Neuronal stem cell (in vitro differentiated cells): ENCODE data around the gene SHISAL1.

ENCODE experiments used
- DNase-seq: peaks from one replicate; pipeline ENCODE4 v3.0.0-alpha.2; 2013; ENCODE audit warnings: low spot score
- H2AFZ ChIP-seq: one replicate; pipeline ENCODE4 v1.6.1; 2013; ENCODE audit warnings: mild to moderate bottlenecking, low read length, inconsistent platforms
- H2AK5ac ChIP-seq: 2 replicates; pipeline ENCODE4 v1.6.1; 2013; ENCODE audit warnings: low read depth, mild to moderate bottlenecking, inconsistent platforms, low read length, moderate library complexity, mixed read lengths
- H2BK120ac ChIP-seq: 2 replicates; pipeline ENCODE4 v1.6.1; 2013; ENCODE audit warnings: low read depth, mild to moderate bottlenecking, inconsistent platforms, low read length, moderate library complexity, mixed read lengths
- H2BK12ac ChIP-seq: one replicate; pipeline ENCODE4 v1.6.1; 2013; ENCODE audit warnings: low read length, inconsistent platforms
- H2BK15ac ChIP-seq: 2 replicates; pipeline ENCODE4 v1.6.1; 2013; ENCODE audit warnings: mild to moderate bottlenecking, low read length, inconsistent platforms, mixed read lengths
- H2BK5ac ChIP-seq: one replicate; pipeline ENCODE4 v1.6.1; 2013; ENCODE audit warnings: inconsistent platforms, mild to moderate bottlenecking, low read length, moderate library complexity
- H3K14ac ChIP-seq: one replicate; pipeline ENCODE4 v1.6.1; 2013; ENCODE audit warnings: low read length, inconsistent platforms
- H3K18ac ChIP-seq: 2 replicates; pipeline ENCODE4 v1.6.1; 2013; ENCODE audit warnings: low read length, inconsistent platforms
- H3K23ac ChIP-seq: 2 replicates; pipeline ENCODE4 v1.6.1; 2013; ENCODE audit warnings: low read depth, mild to moderate bottlenecking, mixed read lengths, low read length, inconsistent platforms; ENCODE audit not compliant: poor library complexity
- H3K27ac ChIP-seq: replicated peaks from 3 replicates; pipeline ENCODE4 v1.5.1; 2013; ENCODE audit warnings: low read length, inconsistent platforms
- H3K27me3 ChIP-seq, 3 experiments: 2 replicates each; pipeline ENCODE4 v1.6.1; 2013; ENCODE audit warnings: low read length in 3 of 3, mild to moderate bottlenecking in 2 of 3, inconsistent platforms in 1 of 3, low read depth in 1 of 3, mixed read lengths in 1 of 3, moderate library complexity in 1 of 3; ENCODE audit not compliant: control insufficient read depth in 3 of 3, insufficient read depth in 3 of 3
- H3K36me3 ChIP-seq, 2 donors: replicated peaks in 1 of 2; 2 replicates each; pipeline ENCODE4 v1.6.1; 2013; ENCODE audit warnings: low read length in 2 of 2; ENCODE audit not compliant: control insufficient read depth in 2 of 2, insufficient read depth in 2 of 2
- H3K4ac ChIP-seq: 2 replicates; pipeline ENCODE4 v1.6.1; 2013; ENCODE audit warnings: inconsistent platforms, mild to moderate bottlenecking, low read length, moderate library complexity
- H3K4me1 ChIP-seq, 2 donors: 1 replicate in 1 of 2; 2 replicates in 1 of 2; pipeline ENCODE4 v1.6.1; 2013; ENCODE audit warnings: low read length in 2 of 2, low read depth in 1 of 2; ENCODE audit not compliant: control insufficient read depth in 2 of 2, insufficient read depth in 1 of 2
- H3K4me2 ChIP-seq: one replicate; pipeline ENCODE4 v1.6.1; 2013; ENCODE audit warnings: mild to moderate bottlenecking, low read length, inconsistent platforms; ENCODE audit not compliant: insufficient read depth, poor library complexity, severe bottlenecking
- H3K4me3 ChIP-seq, 2 donors: 2 replicates each; pipeline ENCODE4 v1.5.1; 2013; ENCODE audit warnings: low read length in 2 of 2, mild to moderate bottlenecking in 2 of 2, inconsistent platforms in 1 of 2, moderate library complexity in 1 of 2
- H3K79me1 ChIP-seq: one replicate; pipeline ENCODE4 v1.6.1; 2013; ENCODE audit warnings: low read depth, mild to moderate bottlenecking, inconsistent platforms, low read length, moderate library complexity
- H3K9ac ChIP-seq: one replicate; pipeline ENCODE4 v1.6.1; 2013; ENCODE audit warnings: mild to moderate bottlenecking, low read depth, low read length, inconsistent platforms; ENCODE audit not compliant: poor library complexity
- H3K9me3 ChIP-seq, 2 donors: replicated peaks in 1 of 2; 2 replicates each; pipeline versions ENCODE3 to v1.6.1; 2013; ENCODE audit warnings: low read length in 2 of 2, mild to moderate bottlenecking in 2 of 2, inconsistent platforms in 1 of 2, low read depth in 1 of 2, mixed read lengths in 1 of 2, moderate library complexity in 1 of 2; ENCODE audit not compliant: control insufficient read depth in 2 of 2, insufficient read depth in 1 of 2
- H4K8ac ChIP-seq: one replicate; pipeline ENCODE4 v1.6.1; 2013; ENCODE audit warnings: low read depth, mild to moderate bottlenecking, inconsistent platforms, low read length, moderate library complexity
- H4K91ac ChIP-seq: one replicate; pipeline ENCODE4 v1.6.1; 2013; ENCODE audit warnings: low read length, low read depth, mild to moderate bottlenecking, inconsistent platforms; ENCODE audit not compliant: poor library complexity
- WGBS, 2 donors: extraction: QIAGEN DNeasy Blood & Tissue Kit; methylation state at CpG; one replicate each; pipeline ENCODE4 v1.1.7; 2013; ENCODE audit warnings: missing lambda C conversion rate in 2 of 2, mixed read lengths in 1 of 2; ENCODE audit not compliant: insufficient read length in 2 of 2, insufficient replicate concordance in 1 of 2; ENCODE audit errors: extremely low coverage in 2 of 2; 5-methylcytosine and 5-hydroxymethylcytosine counted together

SHISAL1 gene

DNA sequence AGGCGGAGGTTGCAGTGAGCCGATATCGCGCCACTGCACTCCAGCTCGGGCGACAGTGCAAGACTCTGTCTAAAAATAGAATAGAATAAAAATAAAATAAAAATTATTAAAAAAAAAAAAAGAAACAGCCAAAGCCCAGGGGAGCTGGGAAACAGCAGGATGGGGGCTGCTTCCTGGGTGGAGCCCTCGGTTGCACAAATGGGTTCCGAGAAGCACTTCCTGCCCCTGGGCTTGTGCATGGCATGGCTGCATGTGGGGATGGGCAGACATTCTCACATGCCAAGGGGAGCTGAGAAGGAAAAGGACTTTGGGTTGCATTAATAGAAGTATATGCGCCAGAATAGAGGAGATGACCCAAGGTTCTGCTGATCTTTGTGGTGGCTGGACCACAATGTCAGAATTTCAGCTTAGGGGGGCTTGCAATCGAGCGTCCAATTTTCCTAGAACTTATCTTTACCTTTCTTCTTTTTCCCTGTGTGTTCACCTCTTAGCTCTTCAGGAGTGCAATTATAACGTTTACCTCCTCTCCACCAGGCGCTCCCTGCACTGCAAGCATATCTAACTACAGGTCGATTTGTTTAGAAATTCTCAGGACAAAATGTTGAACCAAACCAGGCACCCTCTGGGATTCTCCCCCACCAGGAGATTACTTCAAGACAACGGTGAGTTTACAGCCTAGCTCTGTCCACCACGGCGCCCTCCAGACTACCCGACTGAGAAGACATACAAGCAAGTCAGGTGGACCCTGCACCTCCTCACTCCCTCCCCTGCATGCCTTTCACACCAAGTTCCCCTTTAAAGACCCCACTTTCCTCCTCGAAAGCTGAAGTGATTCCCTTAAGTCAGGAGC is 53.2 kb downstream of the SHISAL1 start:
- H3K14ac ChIP-seq, result no peak overlapping the region
- no peaks in the 10 kb centered on the region for H3K9me3 ChIP-seq
- no peak overlapping the region for H2BK15ac ChIP-seq
- H3K23ac ChIP-seq, result no peak overlapping the region
- H2BK120ac ChIP-seq, result no peak overlapping the region
- no peak overlapping the region for H3K9ac ChIP-seq
- H2AFZ ChIP-seq, result no peak overlapping the region
- no peak overlapping the region for H3K27ac ChIP-seq
- H2BK12ac ChIP-seq, result no peak overlapping the region
- peak overlapping the region; percentile 48 for H2AK5ac ChIP-seq
- H3K4me3 ChIP-seq, result no peak overlapping the region
- no peak overlapping the region for H2BK5ac ChIP-seq
- no peaks in the 10 kb centered on the region for H3K36me3 ChIP-seq
- no peak overlapping the region for H3K4ac ChIP-seq
- H3K27me3 ChIP-seq, result peaks cover 0 to 10% (median 0%) of the 10 kb centered on the region in 3 experiments
- H3K4me2 ChIP-seq, result no peak overlapping the region
- H4K91ac ChIP-seq, result no peak overlapping the region
- no peaks in the 10 kb centered on the region for H3K79me1 ChIP-seq
- no CpG with 5 or more reads among the region's 19 CpGs for WGBS, 2 donors
- no peak for DNase-seq
- H4K8ac ChIP-seq, result no peak overlapping the region
- H3K18ac ChIP-seq, result no peak overlapping the region
- H3K4me1 ChIP-seq, result peaks cover 10 to 13% of the 10 kb centered on the region in 2 donors

DNA sequence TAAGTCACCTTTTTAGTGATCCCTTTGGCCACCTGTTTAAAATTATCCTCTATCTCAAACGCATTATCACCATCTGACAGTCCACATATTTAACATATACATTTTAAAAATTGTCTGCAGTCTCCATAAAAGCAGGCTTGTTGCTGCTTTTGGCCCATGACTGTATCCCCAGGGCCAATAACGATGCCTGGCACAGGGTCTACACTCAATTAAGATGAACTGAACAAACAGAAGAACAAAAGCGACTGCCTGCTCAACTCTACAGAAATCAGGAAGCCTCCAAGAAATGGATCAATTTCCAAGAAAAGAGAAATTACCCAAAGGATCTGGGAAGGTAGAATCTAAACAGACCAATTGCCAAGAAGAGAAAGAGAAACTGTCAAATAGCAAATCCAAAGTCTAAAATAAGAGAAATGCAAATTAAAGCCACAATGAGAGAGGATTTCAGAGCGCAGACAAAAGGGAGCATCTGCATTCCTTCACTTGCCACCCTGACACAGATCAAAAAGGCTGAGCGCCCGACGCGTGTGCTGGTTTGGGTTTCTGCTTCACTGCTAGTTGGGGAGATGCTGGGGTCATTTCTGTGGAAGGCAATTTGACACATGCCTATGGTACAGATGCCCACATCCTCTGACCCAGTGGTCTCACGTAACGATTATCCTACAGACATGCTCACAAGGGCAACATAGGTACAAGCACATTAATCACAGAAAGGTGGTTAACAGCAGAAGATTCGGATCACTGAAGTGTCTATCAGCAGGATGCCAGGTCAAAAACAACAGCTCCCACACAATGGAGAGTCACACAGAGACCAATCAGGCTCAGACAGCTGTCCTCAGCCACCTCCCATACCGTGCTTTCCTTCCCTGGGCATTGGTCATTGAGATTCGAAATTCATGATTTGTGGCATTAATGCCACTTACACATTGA is 55.9 kb downstream of the SHISAL1 start:
- Histone ChIP-seq H3K36me3 (no peaks in the 10 kb centered on the region), H2BK120ac (no peak overlapping the region), H2BK12ac (no peak overlapping the region), H2BK15ac (no peak overlapping the region), H2BK5ac (no peak overlapping the region), H4K8ac (no peak overlapping the region), H3K14ac (no peak overlapping the region), H3K4me1 (peaks cover 8% of the 10 kb centered on the region in 2 donors), H2AFZ (no peak overlapping the region), H3K27me3 (peaks cover 0 to 10% (median 0%) of the 10 kb centered on the region in 3 experiments), H3K79me1 (no peaks in the 10 kb centered on the region), H3K9me3 (no peaks in the 10 kb centered on the region), H3K27ac (no peak overlapping the region), H3K4me2 (no peak overlapping the region), H3K18ac (no peak overlapping the region), H4K91ac (no peak overlapping the region), H3K9ac (no peak overlapping the region), H3K23ac (no peak overlapping the region), H3K4ac (no peak overlapping the region), H3K4me3 (no peak overlapping the region), H2AK5ac (no peak overlapping the region)
- WGBS, 2 donors, result 100% methylated on average over 1 of the region's 13 CpGs; no CpG with 5 or more reads in 1 of the 2 donors
- DNase-seq, result no peak

DNA sequence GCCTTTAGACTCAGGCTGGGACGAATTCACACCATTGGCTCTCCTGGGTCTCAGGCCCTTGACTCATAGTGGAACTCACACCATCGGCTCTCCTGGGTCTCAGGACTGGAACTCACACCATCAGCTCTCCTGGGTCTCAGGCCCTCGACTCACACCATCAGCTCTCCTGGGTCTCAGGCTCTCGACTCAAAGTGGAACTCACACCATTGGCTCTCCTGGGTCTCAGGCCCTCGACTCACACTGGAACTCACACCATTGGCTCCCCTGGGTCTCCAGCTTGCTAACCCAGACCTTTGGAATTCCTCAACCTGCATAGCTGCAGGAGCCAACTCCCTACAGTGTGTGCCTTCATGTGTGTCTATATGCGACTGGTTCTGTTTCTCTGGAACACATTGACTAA is 56.7 kb downstream of the SHISAL1 start:
- H3K4me3 ChIP-seq, result no peak overlapping the region
- H3K4ac ChIP-seq, result no peak overlapping the region
- no peak overlapping the region for H4K8ac ChIP-seq
- peaks cover 8% of the 10 kb centered on the region in 2 donors for H3K4me1 ChIP-seq
- H3K27me3 ChIP-seq, result peaks cover 0 to 10% (median 0%) of the 10 kb centered on the region in 3 experiments
- H2BK15ac ChIP-seq, result peak overlapping the region; percentile 5
- no peaks in the 10 kb centered on the region for H3K79me1 ChIP-seq
- H3K36me3 ChIP-seq, result no peaks in the 10 kb centered on the region
- H3K9ac ChIP-seq, result no peak overlapping the region
- H2AK5ac ChIP-seq, result no peak overlapping the region
- no peak overlapping the region for H3K4me2 ChIP-seq
- no peak overlapping the region for H2BK12ac ChIP-seq
- DNase-seq, result no peak
- H3K27ac ChIP-seq, result no peak overlapping the region
- H3K18ac ChIP-seq, result no peak overlapping the region
- H3K9me3 ChIP-seq, result no peaks in the 10 kb centered on the region
- no peak overlapping the region for H4K91ac ChIP-seq
- no peak overlapping the region for H2BK120ac ChIP-seq
- H3K23ac ChIP-seq, result no peak overlapping the region
- no peak overlapping the region for H3K14ac ChIP-seq
- no CpG with 5 or more reads among the region's 6 CpGs for WGBS, 2 donors
- no peak overlapping the region for H2AFZ ChIP-seq
- no peak overlapping the region for H2BK5ac ChIP-seq

DNA sequence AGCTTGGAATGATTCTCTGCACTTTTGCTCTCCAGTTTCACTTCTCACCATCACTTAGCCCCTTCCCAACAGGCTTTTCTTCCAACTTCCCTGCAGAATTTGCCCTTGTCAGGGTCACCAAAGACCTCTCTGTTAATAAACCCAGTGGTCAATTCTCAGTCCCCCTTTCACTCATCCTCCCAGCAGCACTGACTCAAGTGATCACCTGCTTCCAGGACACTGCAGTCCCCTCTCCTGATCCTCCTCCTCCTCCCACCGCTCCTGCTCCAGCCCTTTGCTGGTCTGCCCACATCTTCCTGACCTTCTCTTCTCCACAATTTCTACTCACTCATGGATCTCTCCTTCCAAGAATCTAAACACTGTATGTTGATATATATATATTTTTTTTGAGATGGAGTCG is 57.9 kb downstream of the SHISAL1 start:
- Histone ChIP-seq H3K9ac (no peak overlapping the region), H2AK5ac (no peak overlapping the region), H3K79me1 (no peaks in the 10 kb centered on the region), H3K4me2 (no peak overlapping the region), H3K9me3 (peaks cover 3 to 7% of the 10 kb centered on the region in 2 donors), H3K4me1 (peaks cover 8% of the 10 kb centered on the region in 2 donors), H2BK5ac (no peak overlapping the region), H3K27me3 (peaks cover 0 to 10% (median 2%) of the 10 kb centered on the region in 3 experiments), H3K23ac (no peak overlapping the region), H3K4ac (no peak overlapping the region), H2BK15ac (no peak overlapping the region), H4K8ac (no peak overlapping the region), H3K36me3 (no peaks in the 10 kb centered on the region), H2BK12ac (no peak overlapping the region), H3K4me3 (no peak overlapping the region), H3K27ac (no peak overlapping the region), H2AFZ (no peak overlapping the region), H4K91ac (no peak overlapping the region), H3K18ac (no peak overlapping the region), H3K14ac (no peak overlapping the region), H2BK120ac (no peak overlapping the region)
- no CpG with 5 or more reads among the region's 2 CpGs for WGBS, 2 donors
- no peak for DNase-seq
